Omental fat pad (tissue), 4 donors: ENCODE measurements around the gene ZBTB8A. TPM values are rescaled to one million over a fixed set of nuclear protein-coding genes. Genes with fewer than 3 reads are reported as not detected.
"Not testable (repeated sequence)": the region's sequence is repeated elsewhere in the genome, so short reads cannot be mapped to it uniquely, and the experiment has no call there.

Experiments
- ATAC-seq: fragments of 150-250 bp; one replicate; pipeline ENCODE4 v1.9.1; 2016; ENCODE audit warnings: mild to moderate bottlenecking, moderate library complexity; ENCODE audit not compliant: low FRiP score
- DNase-seq: peaks from one replicate; pipeline ENCODE4 v3.0.0-alpha.2; 2019; ENCODE audit warnings: low spot score
- total RNA-seq, 4 donors: library from RNA; depleted of rRNA; stranded (reverse); fragments of >200 nt; gene quantifications; one replicate each; pipeline ENCODE4 v1.1.0, GENCODE V29; 2016
- TF ChIP-seq, protein P1 (sequence below), 3 donors: fragments of 450-650 bp; IDR thresholded peaks; one replicate each; pipeline ENCODE4 v1.5.1; 2016 to 2017; ENCODE audit warnings: antibody characterized with exemption in 3 of 3, mild to moderate bottlenecking in 3 of 3, moderate library complexity in 2 of 3

The ZBTB8A gene
- total RNA-seq, 4 donors from 2014 or later = 5.4 to 10.9 (median 7.0) TPM

DNA sequence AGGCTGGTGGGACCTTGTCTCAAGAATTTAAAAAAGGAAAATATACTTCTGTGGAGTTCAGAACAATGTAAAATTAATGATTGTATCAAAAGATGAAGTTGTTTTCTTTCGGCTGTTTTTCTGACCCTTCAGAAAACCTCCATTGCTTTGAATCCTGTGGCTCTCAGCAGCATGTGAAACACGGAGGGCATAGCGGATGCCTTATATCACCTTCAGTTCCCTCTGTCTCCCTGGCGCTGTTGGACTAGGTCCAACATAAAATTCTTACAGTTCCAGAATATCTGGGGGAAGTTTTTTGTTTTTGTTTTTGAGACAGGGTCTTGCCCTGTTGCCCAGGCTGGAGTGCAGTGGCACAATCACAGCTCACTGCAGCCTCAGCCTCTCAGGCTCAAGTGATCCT is 7.4 kb downstream of the ZBTB8A start:
- ATAC-seq (no peak), DNase-seq (no peak)
- TF ChIP-seq, protein P1, sequence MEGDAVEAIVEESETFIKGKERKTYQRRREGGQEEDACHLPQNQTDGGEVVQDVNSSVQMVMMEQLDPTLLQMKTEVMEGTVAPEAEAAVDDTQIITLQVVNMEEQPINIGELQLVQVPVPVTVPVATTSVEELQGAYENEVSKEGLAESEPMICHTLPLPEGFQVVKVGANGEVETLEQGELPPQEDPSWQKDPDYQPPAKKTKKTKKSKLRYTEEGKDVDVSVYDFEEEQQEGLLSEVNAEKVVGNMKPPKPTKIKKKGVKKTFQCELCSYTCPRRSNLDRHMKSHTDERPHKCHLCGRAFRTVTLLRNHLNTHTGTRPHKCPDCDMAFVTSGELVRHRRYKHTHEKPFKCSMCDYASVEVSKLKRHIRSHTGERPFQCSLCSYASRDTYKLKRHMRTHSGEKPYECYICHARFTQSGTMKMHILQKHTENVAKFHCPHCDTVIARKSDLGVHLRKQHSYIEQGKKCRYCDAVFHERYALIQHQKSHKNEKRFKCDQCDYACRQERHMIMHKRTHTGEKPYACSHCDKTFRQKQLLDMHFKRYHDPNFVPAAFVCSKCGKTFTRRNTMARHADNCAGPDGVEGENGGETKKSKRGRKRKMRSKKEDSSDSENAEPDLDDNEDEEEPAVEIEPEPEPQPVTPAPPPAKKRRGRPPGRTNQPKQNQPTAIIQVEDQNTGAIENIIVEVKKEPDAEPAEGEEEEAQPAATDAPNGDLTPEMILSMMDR (IDR thresholded peaks at IDR 0.05) = no peak

GRCh38 chr1:32549616-32550015 is 10.4 kb downstream of the ZBTB8A start:
- ATAC-seq = no peak
- TF ChIP-seq, protein P1 (IDR thresholded peaks at IDR 0.05) = no peak

DNA sequence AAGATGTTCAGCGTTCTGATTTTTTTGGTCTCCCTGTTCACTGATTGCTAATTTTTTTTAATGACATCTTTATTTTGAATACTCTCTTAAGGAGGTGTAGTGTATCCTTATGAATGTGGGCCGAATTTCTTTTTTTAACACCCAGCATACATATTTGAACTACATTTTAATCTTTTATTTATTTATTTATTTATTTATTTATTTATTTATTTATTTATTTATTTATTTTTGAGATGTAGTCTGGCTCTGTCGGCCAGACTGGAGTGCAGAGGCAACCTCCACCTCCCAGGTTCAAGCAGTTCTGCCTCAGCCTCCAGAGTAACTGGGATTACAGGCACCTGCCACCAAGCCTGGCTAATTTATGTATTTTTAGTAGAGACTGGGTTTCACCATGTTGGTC is 15.1 kb downstream of the ZBTB8A start:
- no peak for ATAC-seq
- DNase-seq = no peak
- TF ChIP-seq, protein P1 (IDR thresholded peaks at IDR 0.05) = no peak

More at GRCh38 chr1:32549616-32550015, 10.4 kb downstream of the ZBTB8A start:
- DNase-seq = no peak

DNA sequence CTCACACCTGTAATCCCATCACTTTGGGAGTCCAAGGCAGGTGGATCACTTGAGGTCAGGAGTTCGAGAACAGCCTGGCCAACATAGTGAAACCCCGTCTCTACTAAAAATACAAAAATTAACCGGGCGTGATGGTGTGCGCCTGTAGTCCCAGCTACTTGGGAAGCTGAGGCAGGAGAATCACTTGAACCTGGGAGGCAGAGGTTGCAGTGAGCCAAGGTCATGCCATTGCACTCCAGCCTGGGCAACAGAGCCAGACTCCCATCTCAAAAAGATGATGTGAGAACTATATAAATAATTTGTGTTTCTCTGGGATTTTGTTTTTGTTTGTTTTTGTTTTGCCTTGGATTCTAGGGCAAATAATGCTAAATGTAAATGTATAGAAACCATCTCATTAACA is 17.8 kb downstream of the ZBTB8A start:
- not testable (repeated sequence) for ATAC-seq, DNase-seq

DNA sequence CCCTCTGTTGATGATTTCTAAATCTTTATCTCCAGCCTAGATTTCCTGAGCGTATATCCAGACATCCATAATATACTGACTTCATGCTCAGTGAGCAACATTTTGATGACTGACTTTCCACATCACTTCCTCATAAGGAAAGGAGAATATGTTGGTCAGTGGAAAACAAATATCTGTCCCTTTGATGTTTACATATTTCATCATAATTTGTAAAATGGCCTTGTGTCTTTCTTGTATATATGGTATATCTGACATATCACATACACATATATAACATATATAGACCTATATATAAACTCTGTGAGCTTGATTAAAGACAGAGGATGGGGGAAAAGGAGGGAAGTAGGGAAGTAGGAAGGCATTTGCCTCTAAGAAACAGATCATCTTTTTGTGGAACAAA is 18.6 kb downstream of the ZBTB8A start:
- no peak for ATAC-seq
- TF ChIP-seq, protein P1 (IDR thresholded peaks at IDR 0.05) = no peak
- no peak for DNase-seq

GRCh38 chr1:32568929-32569328 is 29.7 kb downstream of the ZBTB8A start:
- TF ChIP-seq, protein P1 (IDR thresholded peaks at IDR 0.05) = no peak
- ATAC-seq = no peak
- DNase-seq = no peak

- ATAC-seq (no peak), DNase-seq (no peak)
- TF ChIP-seq, protein P1 (IDR thresholded peaks at IDR 0.05) = no peak
Measured at GRCh38 chr1:32580348-32581017, 41.3 kb downstream of the ZBTB8A start.
